Left renal pelvis (tissue), 4 donors: ENCODE data around the gene ZNF680. TPM values are rescaled to one million over a fixed set of nuclear protein-coding genes. Genes with fewer than 3 reads are reported as not detected.
A peak's percentile ranks its signal among the peaks of the same experiment; 100 is the strongest.
"Not testable (repeated sequence)": the region's sequence is repeated elsewhere in the genome, so short reads cannot be mapped to it uniquely, and the experiment has no call there.

Experiments used
- DNase-seq, 4 donors: peaks; one replicate each; pipeline ENCODE4 v3.0.0-alpha.2; 2013; ENCODE audit warnings: low read depth in 4 of 4, low spot score in 3 of 4
- polyA plus RNA-seq, 4 donors: library from polyadenylated mRNA; unstranded; fragments of 120-200 nt; gene quantifications; one replicate each; pipeline ENCODE4 v1.2.1, GENCODE V29; 2013; ENCODE audit not compliant: insufficient read length in 4 of 4

ZNF680 gene
- polyA plus RNA-seq, result 10 to 100 TPM; 12.2 to 21.6 (median 16.4) TPM

DNA sequence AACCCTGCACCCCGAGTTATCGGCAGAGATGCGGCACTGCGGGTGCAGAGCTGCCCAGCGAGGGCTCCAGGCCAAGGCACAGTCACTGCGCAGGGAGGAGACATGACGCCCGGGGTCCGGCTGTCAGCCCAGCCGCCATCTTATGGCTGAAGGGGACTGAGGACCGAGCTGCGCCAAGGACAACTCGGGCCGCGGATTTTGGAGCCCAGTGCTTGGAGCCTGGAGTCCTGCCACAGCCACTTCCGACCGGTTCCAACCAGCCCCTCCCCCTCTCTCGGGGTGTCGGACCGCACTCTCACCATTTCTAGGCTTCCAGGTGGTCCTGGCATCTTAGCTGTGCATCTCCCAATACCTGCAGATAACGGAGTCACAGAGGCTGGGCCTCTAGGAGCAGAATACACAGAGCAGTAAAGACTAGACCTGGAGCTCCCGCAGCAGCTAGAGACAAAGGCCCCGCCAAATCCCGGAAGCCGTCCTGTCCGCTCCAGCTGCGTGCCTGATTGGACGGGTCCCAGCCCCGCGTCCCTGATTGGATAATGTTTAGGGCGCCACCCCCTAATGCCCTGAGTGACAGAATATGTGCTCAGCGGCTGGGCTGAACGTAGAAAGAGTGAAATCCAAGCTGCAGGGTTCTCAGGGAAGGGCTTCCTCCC, at the start of gene ZNF680:
TSS of gene ZNF680 (minus strand) at position 446 of the 653 bp plus-strand sequence. CDS start at position 329, 117 bp downstream.
- peak; percentile 79 to 92 (median 91) for DNase-seq

DNA sequence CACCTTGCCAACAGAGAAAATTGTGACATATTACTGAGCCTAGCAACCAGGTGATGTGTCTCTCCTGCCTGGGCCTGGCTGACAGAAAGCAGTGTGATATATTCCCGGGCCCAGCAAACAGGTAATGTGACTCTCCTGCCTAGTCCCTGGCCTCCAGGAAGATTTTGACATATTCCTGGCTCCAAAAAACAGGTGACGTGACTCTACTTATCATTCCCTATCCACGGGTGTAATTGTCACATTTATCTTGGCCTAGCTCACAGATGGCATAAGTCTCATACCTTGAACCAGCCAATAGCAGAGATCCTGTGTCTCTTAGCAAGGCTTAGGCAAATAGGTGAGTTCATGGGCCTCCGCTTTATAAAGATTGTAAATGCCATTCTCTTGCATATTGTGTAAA, 49.6 kb upstream of the ZNF680 start:
- DNase-seq, result no peak

DNA sequence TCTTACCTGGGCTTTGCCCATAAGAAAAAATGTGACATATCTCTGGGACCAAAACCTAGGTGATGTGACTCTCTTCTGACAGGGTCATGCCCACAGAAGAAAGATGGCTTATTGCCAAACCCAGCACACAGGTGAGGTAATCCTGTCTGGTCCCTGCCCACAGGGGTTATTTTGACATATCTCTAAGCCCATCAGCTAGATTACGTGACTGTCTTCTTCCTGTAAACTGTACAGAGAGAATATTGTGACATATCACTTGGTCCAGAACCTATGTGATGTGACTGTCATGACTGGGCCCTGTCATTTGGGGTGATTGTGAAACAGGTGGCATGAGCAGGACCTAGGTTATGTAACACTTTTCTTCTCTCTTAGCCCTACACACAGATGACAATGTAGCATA, 48.8 kb upstream of the ZNF680 start:
- no peak for DNase-seq

DNA sequence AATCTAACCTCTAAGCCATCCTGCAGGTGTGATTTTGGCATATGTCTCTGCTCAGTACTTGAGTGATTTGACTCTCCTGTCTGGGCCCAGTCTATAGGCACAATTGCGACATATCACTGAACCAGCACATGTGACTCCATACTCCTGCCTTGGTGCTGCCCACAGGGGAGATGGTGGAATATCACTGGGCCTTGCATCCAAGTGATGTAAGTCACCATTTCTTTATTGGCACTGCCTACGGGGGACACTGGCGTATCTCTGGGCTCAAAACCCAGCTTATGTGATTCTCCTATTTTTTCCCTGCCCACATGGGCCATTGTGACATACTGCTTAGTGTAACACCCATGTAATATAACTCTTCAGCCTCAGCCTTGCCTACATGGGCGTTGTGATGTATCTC, 48.1 kb upstream of the ZNF680 start:
- DNase-seq, result no peak

DNA sequence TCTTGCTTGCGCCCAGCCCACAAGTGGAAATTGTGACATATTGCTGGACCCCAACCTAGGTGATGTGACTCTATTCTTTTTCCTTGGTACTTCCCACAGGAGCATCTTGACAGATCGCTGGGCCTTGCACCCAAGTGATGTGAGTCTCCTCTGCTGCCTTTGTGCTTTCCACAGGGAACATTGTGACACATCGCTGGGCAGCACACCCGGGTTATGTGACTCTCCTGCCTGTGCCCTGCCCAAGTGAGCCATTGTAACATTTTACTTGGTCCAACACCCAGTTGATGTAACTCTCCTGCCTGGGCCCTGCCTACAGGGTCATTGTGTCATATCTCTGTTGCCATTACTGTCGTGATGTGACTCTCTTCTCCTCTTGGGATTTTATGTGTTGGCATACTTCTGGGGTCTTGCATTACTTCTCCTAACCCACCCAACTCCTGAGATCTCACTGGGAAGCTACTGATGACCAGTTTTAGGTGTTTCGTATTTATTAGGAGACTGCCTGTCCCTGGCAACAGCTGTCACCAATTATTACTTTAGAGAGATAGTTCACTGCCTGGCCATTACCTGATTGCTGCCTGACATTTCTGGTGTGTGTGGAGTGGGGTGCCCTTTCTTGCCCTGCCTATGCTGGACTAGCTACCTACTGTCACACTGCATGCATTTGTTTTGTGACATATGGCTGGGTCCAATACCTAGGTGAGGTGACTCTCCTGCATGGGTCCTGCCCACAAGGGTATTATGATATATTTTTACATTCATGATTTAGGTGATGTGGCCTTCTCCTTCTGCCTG, 45.4 kb upstream of the ZNF680 start:
- DNase-seq, result no peak

DNA sequence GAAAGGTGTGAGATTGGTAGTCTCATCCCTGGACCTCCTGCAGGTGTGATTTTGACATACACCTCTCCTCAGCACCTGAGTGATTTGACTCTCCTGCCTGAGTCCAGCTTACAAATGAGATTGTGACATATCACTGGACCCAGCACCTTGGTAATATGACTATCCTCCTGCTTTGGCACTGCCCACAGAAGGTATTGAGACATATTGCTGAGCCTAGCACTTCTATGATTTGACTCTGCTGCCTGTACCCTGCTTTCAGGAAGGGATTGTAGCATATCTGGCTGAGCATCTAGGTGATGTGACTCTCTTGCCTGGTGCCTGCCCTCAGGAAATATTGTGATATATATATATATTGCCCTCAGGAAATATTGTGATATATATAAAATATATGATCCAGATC, 43.5 kb upstream of the ZNF680 start:
- no peak for DNase-seq

DNA sequence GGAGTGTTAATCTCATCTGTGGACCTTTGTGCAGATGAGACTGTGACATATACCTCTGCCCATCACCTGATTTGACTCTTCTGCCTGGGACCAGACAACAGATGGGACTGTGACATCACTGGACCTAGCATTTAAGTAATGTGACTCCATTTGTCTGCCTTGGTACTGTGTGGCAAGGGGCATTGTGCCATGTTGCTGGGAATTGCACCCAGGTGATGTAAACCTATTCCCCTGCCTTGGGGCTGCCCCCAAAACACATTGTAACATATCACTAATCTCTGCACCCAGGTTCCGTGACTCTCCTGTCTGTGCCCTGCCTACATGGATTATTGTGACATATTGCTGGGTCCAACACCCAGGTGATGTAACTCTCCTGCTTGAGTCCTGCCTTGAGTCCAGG, 40.4 kb upstream of the ZNF680 start:
- no peak for DNase-seq

DNA sequence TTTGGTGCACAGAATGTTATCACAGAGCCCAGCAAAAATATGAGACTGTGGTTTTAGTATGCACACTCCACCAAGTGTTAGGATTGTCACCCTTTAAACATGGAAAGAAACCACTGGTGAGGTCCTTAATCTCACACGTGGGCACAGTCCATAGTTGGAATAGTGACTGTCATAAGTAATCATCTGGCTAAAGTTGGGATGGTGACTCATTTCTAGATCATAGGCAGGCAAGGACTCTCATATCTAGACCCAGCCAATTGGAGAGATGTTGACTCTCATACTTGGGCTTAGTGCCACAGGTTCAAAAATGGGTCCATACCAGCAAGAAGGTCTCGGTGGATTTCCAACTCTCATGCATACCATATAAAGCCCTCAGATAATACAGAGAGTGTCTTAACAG, 39.6 kb upstream of the ZNF680 start:
- DNase-seq, result no peak

DNA sequence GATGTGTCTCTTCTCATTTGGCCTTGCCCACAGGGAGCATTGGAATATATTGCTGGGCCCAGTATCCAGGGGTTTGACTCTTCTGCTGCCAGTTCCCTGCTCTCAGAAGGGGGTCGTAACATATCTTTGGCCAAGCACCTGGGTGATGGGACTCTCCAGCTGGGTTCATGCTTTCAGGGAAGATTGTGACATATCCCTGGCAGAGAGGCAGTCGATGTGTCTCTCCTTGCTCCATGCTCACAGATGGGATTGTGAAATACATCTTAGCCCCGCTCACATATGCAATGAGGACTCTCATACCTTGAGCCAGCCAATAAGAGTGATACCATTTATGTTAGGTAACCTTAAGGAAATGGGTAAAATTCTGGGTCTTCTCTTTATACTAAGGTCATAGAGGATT, 39.2 kb upstream of the ZNF680 start:
- no peak for DNase-seq

DNA sequence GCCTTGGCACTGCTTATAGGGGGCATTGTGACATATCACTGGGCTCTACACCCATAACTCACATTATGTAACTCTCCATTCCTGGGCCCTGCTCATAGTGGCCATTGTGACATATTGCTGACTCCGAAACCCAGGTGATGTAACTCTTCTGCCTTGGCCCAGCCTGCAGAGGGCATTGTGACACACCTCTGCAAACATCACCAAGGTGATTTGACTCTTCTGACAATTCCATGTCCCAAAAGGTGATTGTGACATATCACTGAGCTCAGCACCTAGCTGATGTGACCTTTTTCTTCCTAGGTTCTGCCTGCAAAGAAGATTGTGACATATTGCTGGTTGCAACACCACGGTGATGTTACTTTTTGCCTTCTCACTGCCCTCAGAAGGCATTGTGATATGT, 36.5 kb upstream of the ZNF680 start:
- DNase-seq, result no peak

DNA sequence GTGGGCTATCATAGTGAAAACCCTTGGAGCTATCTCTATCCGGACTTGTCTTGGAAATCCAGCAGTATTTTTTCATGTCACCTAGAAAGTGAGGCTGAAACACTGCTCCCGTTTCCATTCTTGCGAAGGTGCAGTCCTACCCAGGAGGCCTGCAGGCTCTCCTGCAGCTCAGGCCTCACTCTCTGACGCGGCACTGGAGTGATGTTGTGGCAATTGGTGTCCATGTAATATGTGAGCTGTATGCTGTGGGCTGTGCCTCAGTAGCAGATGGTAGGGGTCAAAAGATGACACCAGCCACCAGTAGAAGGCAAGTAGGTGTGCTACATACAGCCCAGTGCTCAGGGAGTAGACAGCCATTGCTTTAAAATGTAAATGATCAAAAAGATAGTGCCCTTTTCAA, 28.1 kb upstream of the ZNF680 start:
- no peak for DNase-seq

DNA sequence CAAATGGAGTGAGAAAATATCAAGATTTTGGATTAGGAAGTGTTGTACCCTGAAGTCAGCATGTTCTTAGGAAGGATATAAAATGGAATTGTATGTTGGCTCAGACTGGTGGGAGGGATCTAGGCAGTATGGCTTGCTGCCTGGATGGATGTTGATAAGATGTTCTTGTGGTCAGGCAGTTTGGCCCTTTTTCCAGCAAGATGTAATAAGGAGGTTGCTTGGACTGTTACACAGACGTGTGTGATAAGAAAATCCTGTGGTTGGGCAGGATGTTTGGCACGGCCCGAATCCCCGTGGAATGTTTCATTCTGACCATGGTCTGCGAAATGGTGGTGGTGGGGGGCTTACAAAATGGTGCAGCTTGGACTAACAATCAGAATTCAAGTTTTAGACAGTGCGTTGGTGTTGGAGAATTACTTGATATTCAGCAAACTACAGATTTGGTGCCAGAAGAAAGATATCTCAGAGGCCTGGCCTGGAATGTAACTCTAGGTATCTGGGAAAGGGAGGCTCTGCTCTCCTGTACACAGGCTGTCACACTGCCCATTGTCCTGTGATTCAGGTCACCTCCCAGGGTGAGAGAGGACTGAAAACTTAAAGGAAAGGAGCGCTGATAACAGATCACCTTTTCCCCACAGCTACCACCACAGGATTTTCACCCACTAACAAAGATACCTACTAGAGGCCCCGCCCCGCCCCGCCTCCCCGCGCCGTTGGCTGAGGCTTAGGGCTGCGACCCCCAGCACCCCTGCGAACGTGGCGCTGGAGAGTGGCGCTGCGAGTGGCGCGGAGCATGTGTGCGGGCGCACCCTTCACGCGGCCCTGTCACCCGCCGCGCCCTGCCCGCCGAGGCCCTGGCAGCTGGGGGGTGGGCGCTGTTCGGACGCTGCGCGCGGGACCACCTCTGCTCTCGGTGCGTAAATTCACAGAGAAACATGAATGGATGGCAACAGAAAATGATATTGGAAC, 19.3 kb upstream of the ZNF680 start:
- DNase-seq, result no peak

DNA sequence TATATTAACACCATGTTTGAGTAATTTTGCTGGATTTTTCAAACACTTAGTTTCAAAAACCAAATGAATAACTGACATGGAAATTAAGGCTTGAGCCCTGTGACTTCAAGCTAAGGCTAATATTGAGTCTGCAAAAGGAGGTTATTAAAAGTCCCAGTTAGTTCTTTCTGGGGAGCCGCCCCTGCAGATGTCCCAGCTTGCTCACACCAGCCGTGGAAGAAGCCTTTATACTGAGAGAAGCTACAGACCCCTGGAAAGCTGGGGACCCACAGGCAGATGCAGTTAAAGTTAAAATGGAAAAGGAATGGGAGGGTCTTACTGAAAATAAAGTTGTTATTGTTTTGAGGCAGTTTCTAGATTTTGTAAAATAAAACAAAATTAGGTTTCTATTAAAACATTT, 18.5 kb upstream of the ZNF680 start:
- no peak for DNase-seq

DNA sequence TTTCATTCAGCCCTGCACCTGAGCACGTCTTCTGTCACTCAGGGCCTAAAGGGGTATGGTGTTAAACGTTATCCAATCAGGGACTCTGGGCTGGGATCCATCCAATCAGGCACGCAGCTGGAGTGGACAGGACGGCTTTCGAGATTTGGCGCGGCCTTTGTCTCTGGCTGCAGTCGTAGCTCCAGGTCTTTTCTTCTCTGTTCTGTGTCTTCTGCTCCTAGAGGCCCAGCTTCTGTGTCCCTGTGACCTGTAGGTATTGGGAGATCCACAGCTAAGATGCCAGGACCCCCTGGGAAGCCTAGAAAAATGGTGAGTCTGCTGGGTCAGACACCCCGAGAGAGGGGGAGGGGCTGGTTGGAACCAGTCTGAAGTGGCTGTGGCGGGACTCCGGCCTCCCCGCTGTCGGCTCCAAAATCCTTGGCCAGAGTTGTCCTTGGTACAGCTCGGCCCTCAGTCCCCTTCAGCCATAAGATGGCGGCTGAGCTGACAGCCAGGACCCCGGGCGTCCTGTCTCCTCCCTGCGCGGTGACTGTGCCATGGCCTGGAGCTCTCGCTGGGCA, 11.7 kb upstream of the ZNF680 start:
- peak in 2 of 4 donors; percentile 43 to 62 for DNase-seq

DNA sequence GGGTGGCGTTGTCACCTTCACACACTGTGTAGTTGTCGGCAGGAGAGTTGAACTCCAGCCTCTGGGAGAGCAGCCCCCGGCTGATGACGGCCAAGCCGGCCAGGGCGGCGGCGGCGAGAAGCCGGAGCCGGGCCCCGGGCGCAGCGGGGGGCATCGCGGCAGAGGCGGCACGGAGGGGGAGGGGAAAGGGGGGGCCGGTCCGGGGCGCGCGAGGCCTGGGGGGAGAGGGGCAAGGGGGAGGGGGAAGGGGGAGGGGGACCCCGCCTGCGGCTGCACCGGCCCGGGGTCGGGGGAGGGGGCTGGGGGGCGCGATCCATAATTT, 7.4 kb upstream of the ZNF680 start:
- DNase-seq, result not testable (repeated sequence)

DNA sequence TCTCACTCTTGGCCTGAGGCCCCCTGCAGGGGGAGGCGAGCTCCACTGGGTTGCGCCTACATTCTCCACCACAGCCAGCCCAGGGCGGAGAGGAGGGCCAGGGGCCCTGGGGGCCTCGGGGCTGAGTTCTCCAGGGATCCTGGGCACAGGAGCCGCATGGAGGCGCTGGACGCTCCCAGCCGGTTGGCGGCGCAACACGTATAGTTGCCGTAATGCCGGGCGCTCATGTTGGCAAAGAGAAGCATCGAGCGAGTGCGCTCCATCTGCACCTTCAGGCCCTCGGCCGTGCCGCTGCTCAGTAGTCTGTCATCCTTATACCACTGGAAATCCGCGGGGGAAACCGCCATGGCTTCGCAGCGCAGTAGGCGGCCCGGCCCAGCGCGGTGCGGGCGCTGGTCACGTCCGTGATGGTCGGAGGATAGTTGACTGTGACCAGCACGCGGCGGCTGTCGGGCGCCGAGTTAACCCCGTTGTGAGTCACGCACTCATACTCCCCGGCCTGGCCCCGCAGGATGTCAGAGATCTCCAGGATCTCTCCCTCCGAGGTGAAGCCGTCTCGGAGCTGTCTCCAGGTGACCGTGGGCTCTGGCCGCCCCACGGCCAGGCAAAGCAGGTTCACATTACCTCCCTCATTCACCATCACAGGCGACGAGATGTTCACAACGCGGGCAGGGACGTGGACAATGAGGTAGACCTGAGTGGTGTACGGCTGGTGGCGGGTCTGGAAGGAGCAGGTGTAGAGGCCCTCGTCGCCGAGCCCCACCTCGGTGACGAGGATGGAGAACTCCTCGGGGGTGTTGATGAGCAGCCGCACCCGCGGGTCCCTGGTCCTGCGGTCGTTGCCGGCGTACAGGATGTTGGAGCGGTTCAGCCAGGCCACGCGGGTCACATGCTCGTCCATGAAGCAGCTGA, 6.8 kb upstream of the ZNF680 start:
- peak in 1 of 4 donors; percentile 16 for DNase-seq

DNA sequence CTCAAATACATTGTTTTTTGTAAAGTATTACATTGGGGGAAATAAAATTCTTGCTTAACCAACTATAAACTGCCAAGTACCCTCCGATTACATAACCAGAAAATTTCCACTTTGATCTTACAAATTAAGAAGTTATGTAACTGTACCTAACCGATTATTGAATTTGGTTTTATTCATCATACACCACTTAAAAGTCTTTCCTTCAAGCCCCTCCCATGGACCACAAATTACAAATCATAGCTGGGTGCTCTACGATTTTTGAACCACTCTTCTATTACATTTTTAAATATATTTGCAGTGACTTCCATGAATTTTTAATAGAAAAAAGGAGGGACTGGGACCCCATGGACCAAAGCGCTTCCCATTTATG, 630 bp downstream of the ZNF680 start:
- DNase-seq, result peak in 1 of 4 donors; percentile 7

DNA sequence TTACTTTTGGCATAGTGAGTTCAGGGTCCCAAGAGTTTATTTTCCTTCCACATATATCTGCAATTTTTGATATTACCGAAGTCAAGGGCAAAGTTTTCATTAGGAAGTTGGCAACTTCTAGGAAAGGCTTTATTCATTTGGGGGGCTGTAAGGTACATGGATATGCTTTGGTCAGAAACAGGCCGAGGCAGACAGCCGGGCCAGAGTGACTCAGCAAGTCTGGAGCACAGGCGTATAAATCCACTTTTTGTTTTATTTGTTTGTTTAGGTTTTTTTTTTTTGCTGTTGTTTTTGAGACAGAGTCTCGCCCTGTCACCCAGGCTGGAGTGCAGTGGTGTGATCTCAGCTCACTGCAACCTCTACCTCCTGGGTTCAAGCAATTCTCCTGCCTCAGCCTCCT, 3.7 kb downstream of the ZNF680 start:
- no peak for DNase-seq

DNA sequence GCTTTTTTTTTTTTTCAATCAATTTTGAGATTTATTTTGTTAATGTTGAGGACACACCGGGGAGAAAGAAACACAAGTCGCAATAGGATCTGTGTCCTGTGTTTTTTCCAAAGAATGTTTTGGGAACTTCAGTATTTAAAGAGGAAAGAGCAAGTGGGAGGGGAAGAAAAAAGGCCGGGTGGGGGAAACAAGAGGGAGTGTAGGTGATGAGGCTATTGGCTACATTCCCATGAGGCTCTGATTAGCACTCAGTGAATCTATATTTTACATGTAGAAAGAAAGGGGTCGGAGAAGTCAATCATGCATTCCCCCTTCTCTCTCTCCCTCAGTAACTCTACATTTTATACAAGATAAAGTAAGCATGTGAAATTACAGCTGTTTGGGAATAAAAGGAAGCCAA, 4.1 kb downstream of the ZNF680 start:
- no peak for DNase-seq

DNA sequence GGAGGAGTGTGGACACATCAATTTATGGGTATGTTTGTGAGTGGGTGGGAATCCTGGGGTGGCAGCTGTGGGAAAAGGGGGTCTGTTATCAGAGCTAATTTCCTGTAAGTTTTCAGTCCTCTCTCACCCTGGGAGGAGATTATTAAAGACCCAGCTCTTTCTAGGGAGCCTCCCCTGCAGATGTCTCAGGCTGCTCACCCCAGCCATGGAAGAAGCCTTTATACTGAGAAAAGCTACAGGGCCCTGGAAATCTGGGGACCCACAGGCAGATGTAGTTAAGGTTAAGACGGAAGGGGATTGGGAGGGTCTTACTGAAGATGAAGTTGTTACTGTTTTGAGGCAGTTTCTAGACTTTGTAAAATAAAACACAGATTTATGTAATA, 4.6 kb downstream of the ZNF680 start:
- DNase-seq, result no peak
